GM18520 (cell line): ENCODE measurements around the gene UCHL5.
A peak's percentile ranks its signal among the peaks of the same experiment; 100 is the strongest.
"Not testable (repeated sequence)": the region's sequence is repeated elsewhere in the genome, so short reads cannot be mapped to it uniquely, and the experiment has no call there.

Experiments
- ATAC-seq: cut with Tn5 transposase; IDR thresholded peaks from one replicate; pipeline ENCODE4 v1.9.1; 2021; ENCODE audit not compliant: unreplicated experiment

The UCHL5 gene

DNA sequence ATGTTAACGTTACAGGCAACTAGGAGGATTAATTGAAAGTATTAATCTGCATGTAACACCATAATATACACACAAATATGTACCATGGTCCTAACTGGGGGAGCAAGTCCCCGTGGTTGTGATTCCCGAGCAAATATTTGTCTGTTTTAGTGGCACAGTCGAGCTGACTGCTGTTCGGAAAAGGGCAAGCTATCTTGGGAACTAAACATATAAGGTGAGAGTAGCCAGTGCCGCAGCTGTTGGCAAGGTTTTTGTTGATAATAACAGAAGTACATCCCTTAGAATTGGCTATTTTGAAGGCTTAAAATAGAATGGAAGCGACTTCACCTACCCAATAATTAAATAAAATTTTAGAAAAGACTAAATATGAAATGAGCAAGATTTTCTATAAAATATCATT, 45.5 kb downstream of the UCHL5 start:
- ATAC-seq, result no peak

DNA sequence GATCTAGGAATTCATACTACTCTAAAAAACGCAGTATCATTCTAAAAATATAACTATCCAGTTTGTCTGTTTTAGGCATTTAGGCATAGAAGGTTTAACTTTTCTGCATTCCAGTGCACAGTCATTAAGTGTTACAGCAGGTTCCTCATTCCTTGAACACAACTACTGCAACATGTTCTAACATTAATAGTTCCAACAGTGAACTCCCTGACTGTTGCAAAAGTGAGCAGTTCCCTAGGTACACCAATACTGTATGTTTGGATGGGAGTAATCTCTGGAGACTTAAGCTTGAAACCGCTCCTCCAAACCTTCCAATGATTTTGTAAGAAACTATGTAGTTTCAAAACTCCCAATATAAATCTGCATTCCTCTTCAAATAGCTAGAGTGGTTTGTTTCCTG, 46.2 kb downstream of the UCHL5 start:
- no peak for ATAC-seq

DNA sequence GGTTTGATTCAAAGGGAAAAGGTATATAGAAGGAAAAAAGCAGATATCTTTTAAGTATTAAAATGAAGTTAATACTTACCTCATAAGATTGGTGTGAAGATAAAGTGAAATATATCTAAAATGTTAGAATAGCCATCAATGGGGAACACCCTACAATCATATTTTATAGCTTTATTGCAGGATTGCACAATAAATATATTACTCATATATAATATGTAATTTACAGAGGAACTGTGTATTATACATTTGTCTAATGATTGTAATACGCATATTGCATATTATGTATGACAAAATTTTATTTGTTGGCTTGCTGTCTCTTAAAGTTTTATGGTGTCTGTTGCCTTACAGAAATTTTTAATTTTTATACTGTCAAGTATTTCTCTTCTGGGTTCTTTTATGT, 47.8 kb downstream of the UCHL5 start:
- no peak for ATAC-seq

DNA sequence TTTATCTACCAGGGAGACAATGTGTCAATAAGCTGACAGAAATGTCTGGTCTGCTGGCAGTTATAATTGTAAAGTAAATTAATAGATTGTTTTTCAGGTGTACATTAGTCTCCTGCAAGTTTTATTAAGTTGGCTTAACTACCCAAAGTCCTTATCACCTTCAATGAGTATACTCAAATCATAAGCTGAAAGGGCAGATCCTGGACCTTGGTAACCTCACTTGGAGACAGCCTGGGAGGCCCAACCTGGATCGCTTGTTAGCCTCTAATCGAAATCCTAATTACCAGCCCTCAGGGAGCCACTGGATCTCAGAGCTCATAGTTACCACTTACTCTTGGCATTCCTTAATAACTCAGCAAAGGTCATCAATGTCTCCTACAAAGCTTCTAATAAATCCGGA, 49.7 kb downstream of the UCHL5 start:
- no peak for ATAC-seq

DNA sequence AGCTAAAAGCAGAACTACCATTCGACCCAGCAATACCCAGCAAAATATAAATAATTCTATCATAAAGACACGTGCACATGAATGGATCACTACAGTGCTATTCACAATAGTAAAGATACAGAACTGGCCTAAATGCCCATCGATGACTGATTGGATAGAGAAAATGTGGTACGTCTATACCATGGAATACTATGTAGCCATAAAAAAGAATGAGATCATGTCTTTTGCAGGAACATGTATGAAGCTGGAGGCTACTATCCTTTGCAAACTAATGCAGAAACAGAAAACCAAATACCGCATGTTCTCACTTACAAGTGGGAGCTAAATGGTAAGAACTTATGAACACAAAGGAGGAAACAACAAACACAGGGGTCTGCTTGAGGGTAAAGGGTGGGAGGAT, 53.4 kb downstream of the UCHL5 start:
- ATAC-seq, result no peak

DNA sequence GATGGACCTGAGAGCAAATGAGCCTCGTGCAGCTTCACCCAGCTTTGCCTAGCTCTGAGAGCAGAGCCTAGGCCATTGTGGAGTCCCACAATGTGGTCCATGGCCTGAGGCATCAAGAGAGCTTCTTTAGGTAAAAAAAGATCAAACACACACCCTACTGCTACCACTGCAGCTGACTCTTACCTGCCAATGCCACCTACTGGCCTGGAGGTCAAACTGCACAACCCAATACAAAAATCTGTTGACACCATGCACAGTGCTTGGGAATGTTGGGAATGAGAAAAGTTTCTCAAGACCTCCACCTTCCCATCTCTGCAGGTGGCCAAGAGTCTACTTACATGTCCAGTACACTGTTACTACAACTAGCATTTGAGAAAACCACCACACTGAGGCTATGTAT, 60.6 kb downstream of the UCHL5 start:
- ATAC-seq, result no peak

DNA sequence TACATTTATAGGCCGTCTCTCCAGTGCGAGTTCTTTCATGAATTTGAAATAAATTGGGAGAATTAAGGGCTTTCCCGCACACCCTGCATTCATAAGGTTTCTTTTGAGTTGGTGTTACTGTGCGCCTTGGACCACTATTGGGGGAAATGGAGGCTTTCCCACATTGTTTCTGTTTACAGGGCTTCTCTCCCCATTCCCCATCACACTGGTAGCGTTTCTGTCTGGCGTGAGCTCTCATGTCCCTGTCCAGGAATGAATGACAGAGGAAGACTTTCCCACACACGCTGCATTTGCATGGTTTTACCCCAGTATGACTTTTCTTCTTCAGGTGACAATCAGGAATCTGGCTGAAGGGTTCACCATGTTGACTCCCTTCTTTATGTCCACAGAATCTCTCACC, 65.0 kb downstream of the UCHL5 start:
- no peak for ATAC-seq

DNA sequence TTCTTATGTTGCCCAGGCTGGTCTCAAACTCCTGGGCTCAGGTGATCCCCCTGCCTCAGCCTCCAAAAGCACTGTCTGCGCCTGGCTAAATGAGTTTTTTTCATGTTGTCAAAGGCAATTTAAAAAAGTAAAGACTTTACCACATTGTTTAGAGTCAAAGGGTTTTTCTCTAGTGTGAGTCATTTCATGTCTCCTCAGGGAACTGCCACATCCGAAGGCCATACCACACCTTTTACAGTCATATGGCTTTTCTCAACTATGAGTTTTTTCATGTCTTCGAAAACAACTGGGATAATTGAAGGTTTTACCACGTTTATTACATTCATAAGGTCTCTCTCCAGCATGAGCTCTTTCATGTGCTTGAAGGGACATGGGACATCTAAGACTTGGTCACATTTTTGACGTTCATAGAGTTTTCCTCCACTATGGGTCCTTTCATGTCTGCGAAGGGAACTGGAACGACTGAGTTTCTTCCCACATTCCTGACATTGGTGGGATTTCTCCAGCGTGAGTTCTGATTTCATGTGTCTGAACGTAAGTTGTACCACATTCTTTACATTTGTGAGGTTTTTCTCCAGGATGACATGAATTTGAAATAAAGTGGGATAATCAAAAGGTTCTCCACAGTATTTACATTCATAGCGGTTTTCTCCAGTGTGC, 65.6 kb downstream of the UCHL5 start:
- ATAC-seq, result peak; percentile 76

DNA sequence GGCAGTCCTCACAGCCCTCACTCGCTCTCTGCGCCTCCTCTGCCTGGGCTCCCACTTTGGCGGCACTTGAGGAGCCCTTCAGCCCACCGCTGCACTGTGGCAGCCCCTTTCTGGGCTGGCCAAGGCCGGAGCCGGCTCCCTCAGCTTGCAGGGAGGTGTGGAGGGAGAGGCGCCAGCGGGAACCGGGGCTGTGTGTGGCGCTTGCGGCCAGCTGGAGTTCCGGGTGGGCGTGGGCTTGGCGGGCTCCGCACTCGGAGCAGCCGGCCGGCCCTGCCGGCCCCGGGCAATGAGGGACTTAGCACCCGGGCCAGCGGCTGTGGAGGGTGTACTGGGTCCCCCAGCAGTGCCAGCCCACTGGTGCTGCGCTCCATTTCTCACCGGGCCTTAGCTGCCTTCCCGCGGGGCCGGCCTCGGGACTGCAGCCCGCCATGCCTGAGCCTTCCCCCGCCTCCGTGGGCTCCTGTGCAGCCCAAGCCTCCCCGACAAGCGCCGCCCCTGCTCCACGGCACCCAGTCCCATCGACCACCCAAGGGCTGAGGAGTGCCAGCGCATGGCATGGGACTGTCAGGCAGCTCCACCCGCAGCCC, 72.3 kb downstream of the UCHL5 start:
- ATAC-seq, result not testable (repeated sequence)

DNA sequence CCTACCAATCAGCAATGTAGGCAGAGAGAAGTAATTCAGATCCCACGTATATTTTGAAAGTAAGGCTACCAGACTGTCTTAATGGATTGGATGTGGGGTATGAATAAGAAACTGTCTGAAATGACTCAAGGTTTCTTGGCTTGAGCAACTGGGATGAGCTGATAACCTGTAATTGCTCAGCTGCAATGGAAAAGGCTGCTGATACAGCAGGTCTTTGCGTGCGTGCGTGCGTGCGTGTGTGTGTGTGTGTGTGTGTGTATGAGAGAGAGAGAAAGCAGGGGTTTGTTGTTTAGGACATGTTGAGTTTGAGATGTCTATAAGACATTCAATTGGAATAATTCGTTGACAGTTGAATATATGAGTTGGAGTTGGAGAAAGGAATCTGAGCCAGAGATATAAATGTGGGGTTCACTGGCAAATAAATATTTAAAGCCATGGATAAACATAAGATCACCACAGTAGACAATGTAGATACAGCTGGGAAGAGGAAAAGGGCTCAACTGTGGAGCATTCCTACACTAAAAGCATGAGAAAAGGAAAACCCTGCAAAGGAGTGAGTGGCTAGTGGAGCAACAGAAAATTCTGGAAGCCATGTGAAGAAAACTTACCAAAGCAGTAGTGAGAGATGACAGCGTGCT, 72.9 kb downstream of the UCHL5 start:
- ATAC-seq, result no peak

DNA sequence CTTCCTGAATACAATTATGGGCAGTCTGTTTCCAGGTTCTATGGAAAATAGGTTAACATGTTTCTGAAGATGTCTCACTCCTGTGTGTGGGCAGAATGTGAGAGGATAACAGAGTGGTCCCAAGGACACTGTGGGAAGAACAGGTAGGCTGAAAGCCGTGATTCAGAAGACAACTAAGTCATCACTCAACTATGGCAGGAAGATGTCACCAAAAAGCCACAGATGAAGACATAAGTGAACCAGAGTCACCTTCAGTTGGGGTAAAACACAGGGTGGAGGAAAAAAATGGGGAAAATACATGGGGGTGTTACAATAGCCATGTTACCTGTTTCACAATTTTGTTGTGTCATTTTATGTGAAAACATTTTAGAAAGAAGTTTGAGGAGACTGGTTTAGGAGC, 75.1 kb downstream of the UCHL5 start:
- no peak for ATAC-seq

DNA sequence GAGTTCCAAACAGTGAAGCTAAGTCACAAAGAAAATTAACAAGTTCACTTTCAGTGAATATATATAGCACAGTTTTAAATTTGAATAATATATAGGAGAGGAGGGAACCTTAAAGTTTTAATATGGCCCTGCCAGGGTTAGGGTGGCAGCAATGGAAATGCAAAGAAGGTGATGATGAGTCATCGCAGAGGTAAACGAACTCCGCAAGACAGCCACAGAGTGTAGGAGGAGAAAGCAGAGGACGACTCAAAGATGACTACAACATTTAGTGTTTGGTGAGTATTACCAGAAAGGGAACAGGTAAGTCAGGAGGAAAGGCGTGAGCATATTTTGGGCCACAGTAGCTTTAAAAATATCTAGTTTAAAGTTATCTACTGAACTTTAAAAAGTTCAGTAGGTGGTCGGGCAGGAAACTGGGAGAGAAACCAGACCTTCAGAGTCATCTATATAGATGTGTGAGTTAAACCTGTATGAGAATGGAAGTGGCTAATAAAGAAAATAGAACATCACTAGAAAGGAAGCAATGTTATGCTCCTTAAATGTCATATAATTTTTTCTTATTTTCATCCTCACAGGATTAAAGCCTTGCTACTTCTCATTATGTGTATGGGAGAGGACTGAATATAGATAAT, 75.7 kb downstream of the UCHL5 start:
- peak; percentile 82 for ATAC-seq

DNA sequence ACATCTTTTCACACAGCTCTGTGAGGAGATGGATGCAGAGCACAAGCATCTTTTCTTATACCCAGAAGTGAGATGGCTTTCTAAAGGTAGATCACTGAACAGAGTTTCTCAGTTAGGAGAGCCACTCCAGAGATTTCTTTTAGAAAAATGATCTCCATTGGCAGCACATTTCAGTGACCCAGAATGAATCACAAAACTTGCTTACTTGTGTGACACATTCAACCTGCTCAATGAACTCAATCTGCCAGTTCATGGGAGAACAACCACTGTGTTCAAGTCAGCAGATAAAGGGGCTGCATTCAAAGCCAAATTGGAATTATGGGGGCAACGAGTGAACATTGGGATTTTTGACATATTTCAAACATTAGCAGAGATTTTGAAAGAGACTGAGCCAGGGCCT, 78.3 kb downstream of the UCHL5 start:
- no peak for ATAC-seq

DNA sequence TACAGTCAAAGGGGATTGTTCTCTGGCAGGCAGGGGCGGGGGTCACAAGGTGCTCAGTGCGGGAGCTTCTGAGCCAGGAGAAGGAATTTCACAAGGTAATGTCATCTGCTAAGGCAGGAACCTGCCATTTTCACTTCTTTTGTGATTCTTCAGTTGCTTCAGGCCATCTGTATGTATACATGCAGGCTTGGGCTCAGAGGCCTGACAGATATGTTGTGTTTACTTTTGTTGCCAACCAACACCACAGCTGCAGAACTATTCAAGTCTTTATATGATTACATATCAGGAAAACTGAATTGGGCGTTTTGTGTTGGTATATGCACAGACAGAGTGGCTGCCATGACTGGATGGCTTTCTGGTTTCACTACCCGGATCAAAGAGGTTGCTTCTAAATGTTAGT, 78.8 kb downstream of the UCHL5 start:
- ATAC-seq, result not testable (repeated sequence)

DNA sequence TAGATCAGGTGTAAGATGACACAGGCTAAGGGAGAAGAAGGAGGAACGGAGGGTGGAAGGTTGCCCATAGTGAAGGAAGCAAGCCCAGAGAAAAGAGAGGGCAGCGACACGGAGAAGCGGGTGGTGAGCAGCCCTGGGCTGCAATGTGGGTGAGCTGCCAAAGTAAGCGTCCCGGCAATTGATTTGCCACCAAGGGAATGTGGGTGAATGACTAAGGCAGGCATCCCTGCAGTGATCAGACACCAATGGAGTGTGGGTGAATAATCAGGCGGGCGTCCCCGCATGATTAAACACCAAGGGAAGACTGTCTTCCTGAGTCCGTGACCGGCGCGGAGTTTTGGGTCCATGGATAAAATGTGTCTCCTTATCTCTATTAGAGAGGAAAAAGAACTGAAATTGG, 79.6 kb downstream of the UCHL5 start:
- no peak for ATAC-seq

DNA sequence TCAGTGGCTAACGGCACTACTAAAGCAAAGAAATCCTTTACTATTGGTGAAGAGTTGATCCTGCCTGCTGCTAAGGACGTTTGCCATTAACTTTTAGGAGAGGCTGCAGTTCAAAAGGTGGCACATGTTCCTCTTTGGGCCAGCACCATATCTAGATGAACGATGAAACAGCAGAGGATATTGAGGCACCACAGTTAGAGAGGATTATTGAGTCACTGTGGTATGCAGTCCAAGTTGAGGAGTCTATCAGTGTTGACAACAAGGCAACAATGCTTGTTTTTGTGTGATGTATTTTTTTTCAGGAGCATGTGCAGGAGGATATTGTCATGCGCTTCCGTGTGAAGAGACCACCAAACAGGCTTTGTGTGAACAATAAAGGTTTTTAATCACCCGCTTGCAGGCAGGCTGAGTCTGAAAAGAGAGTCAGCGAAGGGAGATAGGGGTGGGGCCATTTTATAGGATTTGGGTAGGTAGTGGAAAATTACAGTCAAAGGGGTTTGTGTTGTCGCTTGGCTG, 80.9 kb downstream of the UCHL5 start:
- no peak for ATAC-seq

DNA sequence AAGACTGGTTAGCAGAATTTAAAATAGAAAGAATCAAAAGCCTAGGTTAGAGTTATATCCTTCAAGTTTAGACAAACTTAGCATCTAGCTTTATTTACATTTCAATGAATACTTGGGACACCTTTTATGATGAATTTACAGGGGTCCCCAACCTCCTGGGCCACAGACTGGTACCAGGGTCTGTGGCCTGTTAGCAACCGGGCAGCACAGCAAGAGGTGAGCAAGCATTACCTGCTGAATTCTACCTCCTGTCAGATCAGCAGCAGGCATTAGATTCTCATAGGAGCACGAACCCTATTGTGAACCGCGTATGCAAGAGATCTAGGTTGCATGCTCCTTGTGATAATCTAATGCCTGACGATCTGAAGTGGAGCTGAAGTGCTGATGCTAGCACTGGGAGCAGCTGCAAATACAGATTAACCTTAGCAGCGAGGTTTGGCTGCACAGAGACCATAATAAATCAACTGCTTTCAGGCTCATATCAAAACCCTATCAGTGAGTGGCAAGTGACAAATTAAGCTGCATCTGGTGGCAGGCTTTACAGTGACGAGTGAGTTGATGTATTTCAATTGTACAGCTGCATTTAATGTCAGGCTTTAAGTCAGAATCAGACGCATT, 82.0 kb downstream of the UCHL5 start:
- no peak for ATAC-seq

DNA sequence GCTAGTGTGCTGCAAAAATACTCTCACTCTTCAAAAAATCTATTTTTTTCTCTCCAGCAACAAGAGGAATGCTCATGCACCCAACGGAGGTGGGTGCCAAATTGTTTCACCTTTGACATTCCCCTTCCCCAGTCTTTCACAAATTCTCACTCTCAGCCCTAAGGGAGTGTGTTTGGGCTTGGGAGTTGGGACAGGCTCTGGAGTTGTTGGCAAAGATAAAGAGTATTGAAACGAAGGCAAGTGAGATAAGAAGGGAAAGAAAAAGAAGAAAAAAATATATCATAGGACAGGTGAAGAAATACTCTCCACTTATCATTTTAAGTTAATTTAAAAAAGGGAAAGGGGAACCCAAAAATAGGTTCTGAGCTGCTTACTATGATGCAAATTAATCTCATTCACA, 82.6 kb downstream of the UCHL5 start:
- no peak for ATAC-seq

DNA sequence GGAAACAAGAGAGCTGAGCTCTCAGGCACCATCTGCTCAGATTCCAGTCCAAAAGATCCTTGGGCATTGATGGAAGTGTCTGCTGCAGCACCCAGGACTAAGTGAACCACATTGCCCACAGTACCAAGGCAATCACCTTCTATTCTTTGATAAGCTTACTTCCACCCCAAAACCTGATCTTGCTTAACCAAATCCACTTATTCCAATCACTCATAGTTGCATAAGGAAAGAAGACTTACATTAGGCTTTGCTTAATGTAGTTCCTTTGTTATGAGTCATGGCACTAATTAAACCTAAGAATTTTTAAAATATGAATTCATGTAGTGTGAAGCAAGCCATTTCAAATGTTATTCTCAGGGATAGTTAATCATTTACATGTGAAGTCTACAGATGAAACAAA, 84.5 kb downstream of the UCHL5 start:
- no peak for ATAC-seq

DNA sequence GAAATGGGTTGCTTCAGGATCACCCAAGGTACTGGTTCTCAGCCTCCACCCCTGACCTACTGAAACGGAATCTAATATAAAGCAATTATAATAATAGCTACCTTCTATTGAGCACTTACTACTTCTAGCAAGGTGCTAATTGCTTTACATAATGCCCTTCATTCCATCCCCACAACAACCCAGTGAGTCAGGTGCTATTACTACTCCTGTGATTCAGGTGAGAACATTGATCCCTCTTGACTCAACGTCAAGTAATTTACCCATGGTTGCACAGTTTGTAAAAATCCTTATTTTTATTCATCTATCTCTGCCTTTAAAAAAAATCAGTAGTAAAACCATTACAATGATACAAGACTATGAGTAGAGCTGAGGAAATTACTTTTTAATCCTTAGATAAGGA, 85.2 kb downstream of the UCHL5 start:
- no peak for ATAC-seq

DNA sequence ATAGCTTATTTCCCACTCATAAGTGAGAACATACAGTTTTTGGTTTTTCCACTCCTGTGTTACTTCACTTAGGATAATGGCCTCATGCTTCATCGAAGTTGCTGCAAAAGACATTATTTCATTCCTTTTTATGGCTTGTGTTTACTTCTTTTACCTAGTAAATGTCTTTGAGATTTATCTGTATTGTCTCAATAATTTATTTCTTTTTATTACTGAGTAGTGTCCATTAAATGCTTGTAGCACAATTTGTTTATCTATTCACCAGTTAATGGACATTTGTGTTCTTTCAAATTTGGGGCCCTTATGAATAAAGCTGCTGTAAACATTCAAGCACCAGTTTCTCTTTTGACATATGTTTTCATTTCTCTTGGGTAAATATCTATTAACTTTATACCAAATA, 86.0 kb downstream of the UCHL5 start:
- ATAC-seq, result no peak

DNA sequence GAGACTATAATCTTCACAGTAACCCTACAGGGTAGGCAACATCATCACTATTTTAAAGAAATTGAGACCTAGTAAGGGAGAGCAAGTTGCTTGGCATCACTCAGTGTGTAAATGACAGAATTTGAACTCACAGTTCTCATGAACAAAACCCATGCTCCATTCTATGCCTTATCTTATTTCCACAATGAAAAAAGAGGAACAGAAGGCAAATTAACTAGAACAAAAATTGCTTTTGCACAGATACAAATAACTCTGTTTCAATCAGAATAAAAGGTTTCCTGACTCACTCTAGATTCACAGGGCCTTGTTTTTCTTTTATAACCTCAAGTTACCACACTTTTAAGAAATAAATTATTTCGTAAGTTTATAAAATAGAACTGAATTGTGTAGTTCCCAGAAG, 90.1 kb downstream of the UCHL5 start:
- ATAC-seq, result no peak
